RWPE2 (cell line): ENCODE measurements around the gene HADHA.
A peak's percentile ranks its signal among the peaks of the same experiment; 100 is the strongest.

ENCODE experiments used
- ATAC-seq: fragments of 200-7000 bp; cut with Tn5 transposase; 3 replicates; pipeline ENCODE4 v1.9.1; 2021; ENCODE audit warnings: low read depth
- DNase-seq: peaks from one replicate; pipeline ENCODE4 v3.0.0-alpha.2; 2020; ENCODE audit warnings: low spot score
- H3K27ac ChIP-seq: fragments of 450-650 bp; 2 replicates; pipeline ENCODE4 v1.5.1; 2017; ENCODE audit warnings: mild to moderate bottlenecking; ENCODE audit not compliant: poor library complexity, severe bottlenecking
- H3K27me3 ChIP-seq: fragments of 250-450 bp; sonication (Bioruptor Pico); 2 replicates; pipeline ENCODE4 v1.5.1; 2021; ENCODE audit warnings: mild to moderate bottlenecking, moderate library complexity; ENCODE audit not compliant: insufficient read depth, poor library complexity, severe bottlenecking
- H3K36me3 ChIP-seq: fragments of 250-450 bp; sonication (Bioruptor Pico); 2 replicates; pipeline ENCODE4 v1.5.1; 2020; ENCODE audit warnings: low read depth, mild to moderate bottlenecking, moderate library complexity
- H3K4me1 ChIP-seq: fragments of 250-450 bp; sonication (Bioruptor Pico); 2 replicates; pipeline ENCODE4 v1.5.1; 2021; ENCODE audit warnings: mild to moderate bottlenecking, moderate library complexity; ENCODE audit not compliant: insufficient read depth, poor library complexity, severe bottlenecking
- H3K4me3 ChIP-seq: fragments of 250-450 bp; sonication (Bioruptor Pico); 2 replicates; pipeline ENCODE4 v1.5.1; 2021; ENCODE audit warnings: mild to moderate bottlenecking, moderate library complexity; ENCODE audit not compliant: severe bottlenecking
- H3K9me3 ChIP-seq: fragments of 250-450 bp; sonication (Bioruptor Pico); 2 replicates; pipeline ENCODE4 v1.5.1; 2021; ENCODE audit warnings: mild to moderate bottlenecking, moderate library complexity; ENCODE audit not compliant: severe bottlenecking
- CTCF ChIP-seq: fragments of 450-650 bp; IDR thresholded peaks from one replicate; pipeline ENCODE4 v1.5.1; 2017; ENCODE audit warnings: mild to moderate bottlenecking, moderate library complexity; ENCODE audit not compliant: poor library complexity, severe bottlenecking

Gene HADHA

GRCh38 chr2:26175466-26176278 is 68.8 kb downstream of the HADHA start:
- TF ChIP-seq CTCF: no peak
- Histone ChIP-seq H3K4me1 (no peaks in the 10 kb centered on the region), H3K27ac (no peak overlapping the region), H3K9me3 (no peaks in the 10 kb centered on the region), H3K36me3 (no peaks in the 10 kb centered on the region), H3K4me3 (no peak overlapping the region), H3K27me3 (no peaks in the 10 kb centered on the region)
- no peak for DNase-seq
- ATAC-seq: no peak; the same call in 2 of the 3 replicates

- H3K4me3 ChIP-seq: no peak overlapping the region
Measured at GRCh38 chr2:26174691-26175465, 69.6 kb downstream of the HADHA start.

GRCh38 chr2:26173776-26174482 is 70.5 kb downstream of the HADHA start:
- H3K27me3 ChIP-seq: no peaks in the 10 kb centered on the region
- no peak for ATAC-seq
- H3K4me1 ChIP-seq: no peaks in the 10 kb centered on the region
- H3K4me3 ChIP-seq: peak overlapping the region; percentile 49
- TF ChIP-seq CTCF: no peak
- no peak overlapping the region for H3K27ac ChIP-seq
- H3K36me3 ChIP-seq: no peaks in the 10 kb centered on the region
- DNase-seq: no peak
- H3K9me3 ChIP-seq: no peaks in the 10 kb centered on the region

More at GRCh38 chr2:26174691-26175465, 69.6 kb downstream of the HADHA start:
- H3K4me1 ChIP-seq: no peaks in the 10 kb centered on the region
- H3K9me3 ChIP-seq: no peaks in the 10 kb centered on the region
- DNase-seq (no peak), ATAC-seq (no peak)
- H3K27me3 ChIP-seq: no peaks in the 10 kb centered on the region
- H3K27ac ChIP-seq: no peak overlapping the region
- no peaks in the 10 kb centered on the region for H3K36me3 ChIP-seq
- TF ChIP-seq CTCF: no peak

- H3K36me3 ChIP-seq: no peaks in the 10 kb centered on the region
- peak; percentile 43; the same call in 2 of the 3 replicates for ATAC-seq
- H3K4me1 ChIP-seq: no peaks in the 10 kb centered on the region
- H3K27ac ChIP-seq: no peak within 1 kb of the TSS
- no peaks in the 10 kb centered on the region for H3K9me3 ChIP-seq
- no peaks in the 10 kb centered on the region for H3K27me3 ChIP-seq
- no peak for DNase-seq
- H3K4me3 ChIP-seq: peak within 1 kb of the TSS; percentile 49
- TF ChIP-seq CTCF: no peak
Measured at GRCh38 chr2:26172871-26173775, 71.3 kb downstream of the HADHA start, which contains the start of gene GAREM2. TSS of gene GAREM2 (plus strand) at chr2:26173088. CDS start at chr2:26173221, 133 bp downstream.
